ENCODE results near the gene HOXD3.

HOXD3 gene

GRCh38 chr2:176162911-176163671 is 6.0 kb downstream of the HOXD3 start:
- no peak for DNase-seq
- Histone ChIP-seq H2AFZ (ENCODE audit: low read depth, low read length) (no peak overlapping the region), H3K27me3 (ENCODE audit: insufficient read depth, low read length, poor library complexity) (peaks cover 3% of the 10 kb centered on the region), H3K4me1 (ENCODE audit: insufficient read depth, low read length) (no peaks in the 10 kb centered on the region), H4K20me1 (ENCODE audit: insufficient read depth, low read length) (no peaks in the 10 kb centered on the region), H3K4me3 (ENCODE audit: low read depth in 1 of 2, low read length in 2 of 2) (no peak overlapping the region), H3K4me2 (ENCODE audit: insufficient read depth, low read length) (no peak overlapping the region), H3K79me2 (ENCODE audit: insufficient read depth, low read length) (no peaks in the 10 kb centered on the region), H3K9me3 (ENCODE audit: insufficient read depth, low read length, severe bottlenecking) (no peaks in the 10 kb centered on the region), H3K27ac (ENCODE audit: low read length) (no peak overlapping the region), H3K9ac (ENCODE audit: low read depth, low read length) (no peak overlapping the region), H3K36me3 (ENCODE audit: insufficient read depth, low read length) (no peaks in the 10 kb centered on the region)
- TF ChIP-seq, protein P1, sequence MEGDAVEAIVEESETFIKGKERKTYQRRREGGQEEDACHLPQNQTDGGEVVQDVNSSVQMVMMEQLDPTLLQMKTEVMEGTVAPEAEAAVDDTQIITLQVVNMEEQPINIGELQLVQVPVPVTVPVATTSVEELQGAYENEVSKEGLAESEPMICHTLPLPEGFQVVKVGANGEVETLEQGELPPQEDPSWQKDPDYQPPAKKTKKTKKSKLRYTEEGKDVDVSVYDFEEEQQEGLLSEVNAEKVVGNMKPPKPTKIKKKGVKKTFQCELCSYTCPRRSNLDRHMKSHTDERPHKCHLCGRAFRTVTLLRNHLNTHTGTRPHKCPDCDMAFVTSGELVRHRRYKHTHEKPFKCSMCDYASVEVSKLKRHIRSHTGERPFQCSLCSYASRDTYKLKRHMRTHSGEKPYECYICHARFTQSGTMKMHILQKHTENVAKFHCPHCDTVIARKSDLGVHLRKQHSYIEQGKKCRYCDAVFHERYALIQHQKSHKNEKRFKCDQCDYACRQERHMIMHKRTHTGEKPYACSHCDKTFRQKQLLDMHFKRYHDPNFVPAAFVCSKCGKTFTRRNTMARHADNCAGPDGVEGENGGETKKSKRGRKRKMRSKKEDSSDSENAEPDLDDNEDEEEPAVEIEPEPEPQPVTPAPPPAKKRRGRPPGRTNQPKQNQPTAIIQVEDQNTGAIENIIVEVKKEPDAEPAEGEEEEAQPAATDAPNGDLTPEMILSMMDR (IDR thresholded peaks at IDR 0.05; ENCODE audit: borderline replicate concordance, extremely low read depth, low read length, poor library complexity, severe bottlenecking): no peak
- no peak for TF ChIP-seq EZH2 (IDR thresholded peaks at IDR 0.05; ENCODE audit: borderline replicate concordance, low read depth, low read length, severe bottlenecking)
- no peak for ATAC-seq (ENCODE audit: insufficient read depth, low read depth)

GRCh38 chr2:176163672-176164056 is 6.6 kb downstream of the HOXD3 start:
- H3K4me2 ChIP-seq (ENCODE audit: insufficient read depth, low read length): no peak overlapping the region
- H3K27ac ChIP-seq (ENCODE audit: low read length): no peak overlapping the region
- no peaks in the 10 kb centered on the region for H3K9me3 ChIP-seq (ENCODE audit: insufficient read depth, low read length, severe bottlenecking)
- H4K20me1 ChIP-seq (ENCODE audit: insufficient read depth, low read length): no peaks in the 10 kb centered on the region
- peaks cover 3% of the 10 kb centered on the region for H3K27me3 ChIP-seq (ENCODE audit: insufficient read depth, low read length, poor library complexity)
- ATAC-seq (ENCODE audit: insufficient read depth, low read depth) (no peak), DNase-seq (no peak)
- no peaks in the 10 kb centered on the region for H3K4me1 ChIP-seq (ENCODE audit: insufficient read depth, low read length)
- H3K4me3 ChIP-seq (ENCODE audit: low read depth in 1 of 2, low read length in 2 of 2): no peak overlapping the region
- TF ChIP-seq, protein P1 (IDR thresholded peaks at IDR 0.05; ENCODE audit: borderline replicate concordance, extremely low read depth, low read length, poor library complexity, severe bottlenecking): no peak
- no peak for TF ChIP-seq EZH2 (IDR thresholded peaks at IDR 0.05; ENCODE audit: borderline replicate concordance, low read depth, low read length, severe bottlenecking)
- H3K79me2 ChIP-seq (ENCODE audit: insufficient read depth, low read length): no peaks in the 10 kb centered on the region
- H3K9ac ChIP-seq (ENCODE audit: low read depth, low read length): no peak overlapping the region
- no peaks in the 10 kb centered on the region for H3K36me3 ChIP-seq (ENCODE audit: insufficient read depth, low read length)
- no peak overlapping the region for H2AFZ ChIP-seq (ENCODE audit: low read depth, low read length)

DNA sequence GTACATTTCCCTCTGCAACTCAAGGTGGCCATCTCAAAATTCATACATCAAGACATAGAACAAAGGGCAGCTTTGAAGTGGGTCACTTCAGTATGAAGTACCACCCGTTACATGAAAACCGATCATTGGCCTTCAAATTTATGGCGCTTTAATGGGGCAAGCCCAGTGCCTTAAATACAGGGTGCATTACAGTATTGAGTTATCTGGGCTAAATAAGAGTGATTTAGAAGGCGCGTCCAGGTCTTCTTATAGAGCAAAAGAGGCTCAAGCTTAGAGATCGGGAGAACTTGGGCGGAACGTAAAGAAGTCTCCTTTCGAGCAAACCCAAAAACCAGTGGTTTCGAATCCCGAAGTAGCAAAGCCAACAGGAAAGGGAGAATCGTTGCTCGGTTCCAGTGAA is 7.1 kb downstream of the HOXD3 start:
- H3K9ac ChIP-seq (ENCODE audit: low read depth, low read length): no peak overlapping the region
- no peaks in the 10 kb centered on the region for H3K36me3 ChIP-seq (ENCODE audit: insufficient read depth, low read length)
- no peak overlapping the region for H2AFZ ChIP-seq (ENCODE audit: low read depth, low read length)
- DNase-seq (no peak), ATAC-seq (ENCODE audit: insufficient read depth, low read depth) (no peak)
- no peak overlapping the region for H3K27ac ChIP-seq (ENCODE audit: low read length)
- no peak overlapping the region for H3K4me3 ChIP-seq (ENCODE audit: low read depth in 1 of 2, low read length in 2 of 2)
- H3K79me2 ChIP-seq (ENCODE audit: insufficient read depth, low read length): no peaks in the 10 kb centered on the region
- no peak overlapping the region for H3K4me2 ChIP-seq (ENCODE audit: insufficient read depth, low read length)
- TF ChIP-seq, protein P1 (IDR thresholded peaks at IDR 0.05; ENCODE audit: borderline replicate concordance, extremely low read depth, low read length, poor library complexity, severe bottlenecking): no peak
- no peak for TF ChIP-seq EZH2 (IDR thresholded peaks at IDR 0.05; ENCODE audit: borderline replicate concordance, low read depth, low read length, severe bottlenecking)
- no peaks in the 10 kb centered on the region for H3K9me3 ChIP-seq (ENCODE audit: insufficient read depth, low read length, severe bottlenecking)
- H3K4me1 ChIP-seq (ENCODE audit: insufficient read depth, low read length): no peaks in the 10 kb centered on the region
- H4K20me1 ChIP-seq (ENCODE audit: insufficient read depth, low read length): no peaks in the 10 kb centered on the region
- peaks cover 3% of the 10 kb centered on the region for H3K27me3 ChIP-seq (ENCODE audit: insufficient read depth, low read length, poor library complexity)
